GM18951 (cell line): Measurements from ENCODE around the gene COX8C.
"Not testable (repeated sequence)": the region's sequence is repeated elsewhere in the genome, so short reads cannot be mapped to it uniquely, and the experiment has no call there.

Source experiments
- POLR2A ChIP-seq: IDR thresholded peaks from 4 replicates; pipeline ENCODE4 v1.6.1; 2011; ENCODE audit warnings: mild to moderate bottlenecking; ENCODE audit not compliant: insufficient read length, insufficient read depth; ENCODE audit errors: extremely low read depth
- in situ Hi-C: fragments of 300-500 bp; cut with MboI; formaldehyde crosslinking; loops from one replicate; pipeline ENCODE4 v1.12.0; 2022; ENCODE audit warnings: low sequenced_read_pairs, mixed read lengths, inconsistent platforms; ENCODE audit not compliant: unreplicated experiment

The COX8C gene

DNA sequence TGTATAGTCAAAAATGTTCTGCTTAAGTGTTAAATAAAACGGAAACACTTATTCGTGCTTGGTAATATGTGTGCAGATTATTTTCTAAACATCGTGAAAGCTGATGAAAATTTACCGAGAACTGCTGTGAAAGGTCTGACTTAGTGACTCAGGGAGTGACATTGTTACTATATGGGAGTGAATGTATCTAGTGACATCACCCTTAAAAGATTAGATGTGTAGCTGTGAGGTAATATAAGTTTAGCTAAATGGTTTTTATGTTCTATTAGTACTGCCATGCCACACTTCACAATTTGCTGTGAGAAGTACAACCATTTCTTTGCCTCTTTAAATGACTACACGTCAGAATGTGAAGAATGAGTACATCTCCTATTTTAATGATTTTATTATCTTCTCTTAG is 1.3 kb downstream of the COX8C start:
- no peak for TF ChIP-seq POLR2A
- in situ Hi-C loops = no loop called here

DNA sequence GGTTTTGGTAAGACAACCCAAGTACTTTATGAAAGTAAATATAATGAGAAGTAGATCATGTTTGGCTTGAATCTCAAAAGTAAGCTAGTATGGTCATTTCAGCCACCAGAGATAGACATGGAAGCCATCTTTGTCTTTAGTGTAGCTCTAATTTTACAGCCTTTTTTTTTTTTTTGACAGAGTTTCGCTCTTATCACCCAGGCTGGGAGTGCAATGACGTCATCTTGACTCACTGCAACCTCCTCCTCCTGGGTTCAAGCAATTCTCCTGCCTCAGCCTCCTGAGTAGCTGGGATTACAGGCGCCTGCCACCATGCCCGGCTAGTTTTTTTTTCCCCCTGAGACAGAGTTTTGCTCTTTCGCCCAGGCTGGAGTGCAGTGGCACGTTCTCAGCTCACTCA is 7.9 kb downstream of the COX8C start:
- in situ Hi-C loops = not testable (repeated sequence)

DNA sequence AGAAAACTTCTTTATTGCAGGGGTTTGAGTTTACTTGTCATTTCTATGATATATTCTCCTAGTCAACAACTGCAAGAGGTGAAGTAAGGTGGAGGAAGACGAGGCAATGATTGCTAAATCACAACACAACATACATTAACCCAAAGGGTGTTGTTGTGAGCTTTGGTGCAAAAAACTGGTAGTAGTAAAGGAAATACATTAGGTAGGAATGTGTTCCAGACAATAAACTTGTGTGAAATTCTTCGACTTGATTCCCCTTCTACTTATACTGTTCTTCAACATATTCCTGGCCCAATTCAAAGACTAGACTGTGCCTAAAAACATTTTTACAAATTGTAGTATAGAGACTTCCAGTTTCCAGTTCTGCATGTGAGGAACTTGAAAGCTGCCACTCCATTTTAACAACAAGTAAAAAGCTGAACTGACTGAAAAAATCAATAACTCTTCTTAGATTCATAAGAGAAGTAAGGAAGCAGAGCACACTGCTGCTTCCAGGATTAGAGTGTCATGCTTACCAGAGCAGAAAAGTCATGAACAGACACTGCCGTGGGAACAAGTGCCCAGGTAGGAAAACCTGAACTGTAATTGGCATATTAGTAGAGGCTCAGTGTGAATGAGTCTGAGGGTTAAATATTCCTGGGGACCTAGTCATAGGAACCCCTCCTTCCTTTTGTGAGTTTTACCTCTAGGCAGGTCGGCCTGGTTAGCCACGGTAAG is 22.2 kb downstream of the COX8C start:
- in situ Hi-C loops = no loop called here

DNA sequence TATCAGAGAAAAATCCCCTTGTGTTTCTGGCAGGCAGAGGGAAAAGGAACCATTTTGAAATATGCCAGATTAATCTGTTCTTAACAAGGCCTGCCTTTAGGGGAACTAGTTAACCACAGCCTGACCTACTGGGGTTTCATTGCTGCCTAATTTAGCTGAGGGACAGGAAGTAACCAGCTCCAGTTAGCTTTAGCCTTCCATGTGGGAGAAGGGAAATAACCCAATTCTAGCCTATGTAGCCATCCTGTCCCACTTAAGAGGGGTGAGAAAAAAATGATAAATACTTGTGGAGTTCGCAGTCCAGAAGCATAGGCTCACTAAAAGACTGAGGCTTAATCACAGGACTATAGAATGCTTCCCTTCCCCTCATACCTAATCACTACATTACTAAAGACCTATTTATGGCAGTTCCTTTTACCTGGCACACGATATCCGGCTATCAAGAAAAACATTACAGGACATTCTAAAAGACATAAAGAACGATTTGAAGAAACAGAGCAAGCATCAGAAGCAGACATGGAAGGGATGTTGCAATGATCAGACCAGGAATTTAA is 22.8 kb downstream of the COX8C start:
- in situ Hi-C loops = no loop called here
- no peak for TF ChIP-seq POLR2A

More for the DNA sequence above, 22.2 kb downstream of the COX8C start:
- TF ChIP-seq POLR2A = no peak

DNA sequence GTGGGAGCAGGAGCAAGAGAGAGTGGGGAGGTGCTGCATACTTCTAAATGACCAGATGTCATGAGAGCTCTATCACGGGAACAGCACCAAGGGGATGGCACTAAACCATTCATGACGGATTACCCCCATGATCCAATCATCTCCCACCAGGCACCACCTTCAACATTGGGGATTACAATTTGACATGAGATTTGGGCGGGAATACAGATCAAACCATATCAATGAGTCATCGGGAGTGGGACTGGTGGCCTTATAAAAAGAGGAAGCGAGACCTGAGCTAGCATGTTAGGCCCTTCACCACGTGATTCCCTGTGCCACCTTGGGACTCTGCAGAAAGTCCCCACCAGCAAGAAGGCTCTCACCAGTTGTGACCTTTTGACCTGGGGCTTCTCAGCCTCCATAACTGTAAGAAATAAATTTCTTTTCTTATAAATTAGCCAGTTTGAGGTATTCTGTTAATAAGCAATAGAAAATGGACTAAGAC is 28.7 kb downstream of the COX8C start:
- no peak for TF ChIP-seq POLR2A
- in situ Hi-C loops = no loop called here

DNA sequence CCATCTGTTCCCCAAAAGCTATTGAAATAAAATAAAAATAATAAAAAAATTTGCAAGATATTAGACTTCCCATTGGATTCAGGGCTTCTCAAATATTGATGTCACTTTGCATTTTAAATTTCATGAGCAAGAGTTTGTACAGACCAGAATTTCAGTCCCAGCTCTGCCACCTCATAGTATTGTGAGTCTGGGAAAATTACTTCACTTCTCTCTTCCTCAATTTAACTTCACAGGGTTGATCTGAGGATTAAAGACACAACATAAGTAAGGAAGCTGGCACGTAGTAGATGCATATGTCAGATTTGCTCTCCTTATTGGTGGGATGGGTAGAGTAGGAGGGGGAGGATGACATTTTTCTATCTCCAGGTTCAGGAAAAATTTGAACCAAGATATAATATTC is 32.8 kb downstream of the COX8C start:
- no peak for TF ChIP-seq POLR2A
- in situ Hi-C loops = no loop called here

DNA sequence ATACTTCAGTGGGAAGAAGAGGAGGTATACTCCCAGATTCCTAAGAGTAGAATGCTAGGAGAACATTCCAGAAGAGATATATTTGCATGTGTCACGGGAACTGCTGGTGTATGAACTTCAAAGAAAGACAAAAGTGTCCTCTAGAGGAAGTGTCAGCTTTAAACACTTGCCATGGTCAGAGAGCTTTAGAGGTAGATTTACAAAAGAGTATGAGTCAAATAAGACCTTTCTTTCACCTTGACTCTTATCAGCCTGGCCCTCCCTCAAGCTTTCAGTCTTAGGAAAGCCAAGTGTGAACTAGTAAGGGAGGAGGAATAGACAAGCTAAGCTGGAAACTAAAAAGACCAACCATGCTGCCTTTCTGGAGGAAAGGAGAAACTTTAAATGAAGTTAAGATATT is 34.7 kb downstream of the COX8C start:
- no peak for TF ChIP-seq POLR2A
- in situ Hi-C loops = no loop called here

DNA sequence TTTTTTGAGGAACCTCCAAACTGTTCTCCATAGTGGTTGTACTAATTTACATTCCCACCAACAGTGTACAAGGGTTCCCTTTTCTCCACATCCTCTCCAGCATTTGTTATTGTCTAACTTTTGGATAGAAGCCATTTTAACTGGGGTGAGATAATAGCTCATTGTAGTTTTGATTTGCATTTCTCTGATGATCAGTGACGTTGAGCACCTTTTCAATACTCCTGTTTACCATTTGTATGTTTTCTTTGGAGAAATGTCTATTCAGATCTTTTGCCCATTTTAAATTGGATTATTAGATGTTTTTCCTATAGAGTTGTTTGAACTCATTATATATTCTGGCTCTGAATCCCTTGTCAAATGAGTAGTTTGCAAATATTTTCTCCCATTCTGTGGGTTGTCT is 37.3 kb downstream of the COX8C start:
- in situ Hi-C loops = not testable (repeated sequence)

DNA sequence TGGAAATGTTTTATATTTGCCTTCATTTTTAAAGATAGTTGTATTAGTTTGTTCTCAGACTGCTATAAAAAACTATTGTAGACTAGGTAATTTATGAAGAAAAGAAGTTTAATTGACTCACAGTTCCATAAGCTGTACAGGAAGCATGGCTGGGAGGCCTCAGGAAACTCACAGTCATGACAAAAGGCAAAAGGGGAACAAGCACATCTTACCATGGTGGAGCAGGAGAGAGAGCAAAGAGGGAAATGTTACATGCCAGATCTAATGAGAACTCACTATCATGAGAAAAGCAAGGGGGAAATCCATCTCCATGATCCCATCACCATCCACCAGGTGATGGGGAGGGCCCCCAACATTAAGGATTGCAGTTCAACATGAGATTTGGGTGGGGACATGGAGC is 48.2 kb downstream of the COX8C start:
- in situ Hi-C loops = no loop called here

DNA sequence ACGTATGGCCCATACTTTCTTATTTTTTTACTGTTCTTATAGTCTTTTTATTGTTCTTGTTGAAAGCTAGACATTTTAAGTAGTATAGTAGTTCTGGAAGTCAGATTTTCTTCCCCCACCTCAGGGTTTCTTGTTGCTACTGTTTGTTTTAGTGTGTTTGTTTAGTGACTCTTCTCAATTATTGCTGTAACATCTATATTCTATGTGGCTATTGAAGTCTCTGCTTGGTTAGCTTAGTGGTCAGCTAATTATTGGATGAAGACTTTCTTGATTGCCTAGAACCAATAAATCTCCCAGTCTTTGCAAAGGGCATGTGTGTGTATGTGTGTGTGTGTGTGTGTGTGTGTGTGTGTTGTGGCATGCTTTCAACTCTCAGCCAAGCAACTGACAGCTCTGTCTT is 49.5 kb downstream of the COX8C start:
- in situ Hi-C loops = no loop called here
- no peak for TF ChIP-seq POLR2A

More for the DNA sequence above, 48.2 kb downstream of the COX8C start:
- no peak for TF ChIP-seq POLR2A
